AG09309 (cell line): Measurements from ENCODE around the gene CDC42BPA.
"Not testable (repeated sequence)": the region's sequence is repeated elsewhere in the genome, so short reads cannot be mapped to it uniquely, and the experiment has no call there.

Source experiments
- DNase-seq: peaks from one replicate; pipeline ENCODE4 v3.0.0-alpha.2; 2010; ENCODE audit warnings: low read depth
- H3K4me3 ChIP-seq: 2 replicates; pipeline ENCODE4 v1.5.1; 2011; ENCODE audit warnings: mild to moderate bottlenecking, low read depth, low read length, moderate library complexity; ENCODE audit not compliant: control insufficient read depth
- TF ChIP-seq, protein P1 (sequence below): IDR thresholded peaks from 2 replicates; pipeline ENCODE4 v1.5.1; 2011; ENCODE audit warnings: mild to moderate bottlenecking, low read depth, low read length, inconsistent platforms; ENCODE audit not compliant: insufficient read depth, control insufficient read depth; ENCODE audit errors: missing control alignments

Gene CDC42BPA

DNA sequence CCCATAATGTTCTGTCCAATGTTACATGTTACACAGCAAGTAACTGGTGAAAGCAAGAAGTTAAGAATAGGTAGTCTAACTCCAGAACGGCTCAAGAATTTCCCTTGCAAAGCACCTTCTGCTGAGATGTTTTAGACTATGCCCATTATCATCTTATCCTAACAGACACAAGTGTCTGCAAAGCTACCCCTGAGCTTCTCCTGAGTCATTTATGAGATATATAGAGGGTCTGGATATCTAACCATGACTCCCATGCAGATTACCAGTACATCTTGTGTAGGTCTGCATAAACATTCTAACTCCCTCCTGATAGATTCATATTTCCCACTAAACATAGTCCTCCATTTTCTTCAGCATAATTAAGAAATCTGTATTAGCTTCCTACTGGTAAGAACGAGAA, 206.5 kb downstream of the CDC42BPA start:
- TF ChIP-seq, protein P1, sequence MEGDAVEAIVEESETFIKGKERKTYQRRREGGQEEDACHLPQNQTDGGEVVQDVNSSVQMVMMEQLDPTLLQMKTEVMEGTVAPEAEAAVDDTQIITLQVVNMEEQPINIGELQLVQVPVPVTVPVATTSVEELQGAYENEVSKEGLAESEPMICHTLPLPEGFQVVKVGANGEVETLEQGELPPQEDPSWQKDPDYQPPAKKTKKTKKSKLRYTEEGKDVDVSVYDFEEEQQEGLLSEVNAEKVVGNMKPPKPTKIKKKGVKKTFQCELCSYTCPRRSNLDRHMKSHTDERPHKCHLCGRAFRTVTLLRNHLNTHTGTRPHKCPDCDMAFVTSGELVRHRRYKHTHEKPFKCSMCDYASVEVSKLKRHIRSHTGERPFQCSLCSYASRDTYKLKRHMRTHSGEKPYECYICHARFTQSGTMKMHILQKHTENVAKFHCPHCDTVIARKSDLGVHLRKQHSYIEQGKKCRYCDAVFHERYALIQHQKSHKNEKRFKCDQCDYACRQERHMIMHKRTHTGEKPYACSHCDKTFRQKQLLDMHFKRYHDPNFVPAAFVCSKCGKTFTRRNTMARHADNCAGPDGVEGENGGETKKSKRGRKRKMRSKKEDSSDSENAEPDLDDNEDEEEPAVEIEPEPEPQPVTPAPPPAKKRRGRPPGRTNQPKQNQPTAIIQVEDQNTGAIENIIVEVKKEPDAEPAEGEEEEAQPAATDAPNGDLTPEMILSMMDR: no peak
- DNase-seq: no peak
- H3K4me3 ChIP-seq: no peak overlapping the region

- not testable (repeated sequence) for H3K4me3 ChIP-seq, DNase-seq
These were observed 213.0 kb downstream of the CDC42BPA start for GRCh38 chr1:227105291-227105690.

GRCh38 chr1:227102056-227102455, 216.2 kb downstream of the CDC42BPA start:
- TF ChIP-seq, protein P1: no peak

GRCh38 chr1:227094249-227094966, 223.9 kb downstream of the CDC42BPA start:
- H3K4me3 ChIP-seq: no peak overlapping the region
- DNase-seq: no peak
- TF ChIP-seq, protein P1: no peak

More at GRCh38 chr1:227102056-227102455, 216.2 kb downstream of the CDC42BPA start:
- H3K4me3 ChIP-seq: no peak overlapping the region
- DNase-seq: no peak

GRCh38 chr1:227093309-227093708, 225.0 kb downstream of the CDC42BPA start:
- TF ChIP-seq, protein P1: no peak
- no peak for DNase-seq
- H3K4me3 ChIP-seq: no peak overlapping the region

GRCh38 chr1:227092069-227092468, 226.2 kb downstream of the CDC42BPA start:
- DNase-seq: no peak
- no peak overlapping the region for H3K4me3 ChIP-seq
- TF ChIP-seq, protein P1: no peak

DNA sequence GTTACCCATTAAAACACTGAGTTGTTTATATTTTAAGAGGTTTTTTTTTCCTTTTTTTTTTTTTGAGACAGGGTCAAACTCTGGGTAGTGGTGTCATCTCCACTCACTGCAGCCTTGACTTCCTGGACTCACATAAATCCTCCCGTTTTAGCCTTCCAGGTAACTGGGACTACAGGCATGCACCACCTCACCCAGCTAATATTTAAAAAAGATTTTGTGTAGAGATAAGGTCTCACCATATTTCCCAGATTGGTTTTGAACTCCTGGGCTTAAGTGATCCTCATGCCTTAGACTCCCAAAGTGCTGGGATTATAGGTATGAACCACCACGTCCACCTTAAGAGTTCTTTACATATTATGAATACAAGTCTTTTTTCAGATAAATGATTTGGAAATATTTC, 231.7 kb downstream of the CDC42BPA start:
- TF ChIP-seq, protein P1: no peak

More for the DNA sequence above, 231.7 kb downstream of the CDC42BPA start:
- H3K4me3 ChIP-seq: no peak overlapping the region
- DNase-seq: no peak
